ENCODE results near the gene FUT2. TPM values are rescaled to one million over a fixed set of nuclear protein-coding genes. Genes with fewer than 3 reads are reported as not detected.
"Not testable (repeated sequence)": the region's sequence is repeated elsewhere in the genome, so short reads cannot be mapped to it uniquely, and the experiment has no call there.

FUT2 gene
- polyA plus RNA-seq (ENCODE audit: insufficient read length in 4 of 4) = 1 to 10 TPM; 1.7 to 5.6 (median 3.3) TPM

DNA sequence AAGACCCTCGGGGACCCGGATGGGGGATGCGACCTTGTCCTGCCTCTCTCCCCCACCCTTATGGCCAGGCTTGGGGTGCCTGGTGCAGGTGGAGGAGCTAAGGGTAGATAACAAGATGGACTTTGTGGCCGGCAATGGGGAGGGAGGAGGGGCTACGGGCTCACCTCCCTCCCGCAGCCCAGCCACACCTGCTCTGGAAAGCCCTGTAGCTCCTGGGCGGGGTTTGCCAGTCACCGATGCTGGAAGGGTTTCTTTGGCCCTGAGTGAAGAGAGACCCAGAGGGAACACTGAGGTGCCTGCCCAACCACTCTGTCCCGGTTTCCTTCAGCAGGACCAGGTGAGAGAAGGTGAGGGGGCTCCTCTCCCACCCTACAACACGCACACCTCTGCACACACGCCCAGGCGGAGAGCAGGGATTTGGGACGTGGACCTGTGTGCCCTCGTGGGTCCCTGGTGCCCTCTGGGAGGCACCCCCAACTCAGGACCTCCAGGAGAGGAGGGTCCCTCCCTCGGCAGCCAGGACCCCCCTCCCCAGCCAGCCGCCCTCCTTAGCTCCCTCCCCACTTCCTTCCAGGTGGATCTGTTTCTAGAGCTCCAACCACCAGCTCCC lies at the start of gene FUT2:
Gene FUT2, plus strand, starts transcription at position 229 of the 610 bp plus-strand sequence. CDS start 6,986 bp downstream, outside the sequence.
- DNase-seq (ENCODE audit: low read depth in 4 of 4, low spot score in 2 of 4) = no peak

DNA sequence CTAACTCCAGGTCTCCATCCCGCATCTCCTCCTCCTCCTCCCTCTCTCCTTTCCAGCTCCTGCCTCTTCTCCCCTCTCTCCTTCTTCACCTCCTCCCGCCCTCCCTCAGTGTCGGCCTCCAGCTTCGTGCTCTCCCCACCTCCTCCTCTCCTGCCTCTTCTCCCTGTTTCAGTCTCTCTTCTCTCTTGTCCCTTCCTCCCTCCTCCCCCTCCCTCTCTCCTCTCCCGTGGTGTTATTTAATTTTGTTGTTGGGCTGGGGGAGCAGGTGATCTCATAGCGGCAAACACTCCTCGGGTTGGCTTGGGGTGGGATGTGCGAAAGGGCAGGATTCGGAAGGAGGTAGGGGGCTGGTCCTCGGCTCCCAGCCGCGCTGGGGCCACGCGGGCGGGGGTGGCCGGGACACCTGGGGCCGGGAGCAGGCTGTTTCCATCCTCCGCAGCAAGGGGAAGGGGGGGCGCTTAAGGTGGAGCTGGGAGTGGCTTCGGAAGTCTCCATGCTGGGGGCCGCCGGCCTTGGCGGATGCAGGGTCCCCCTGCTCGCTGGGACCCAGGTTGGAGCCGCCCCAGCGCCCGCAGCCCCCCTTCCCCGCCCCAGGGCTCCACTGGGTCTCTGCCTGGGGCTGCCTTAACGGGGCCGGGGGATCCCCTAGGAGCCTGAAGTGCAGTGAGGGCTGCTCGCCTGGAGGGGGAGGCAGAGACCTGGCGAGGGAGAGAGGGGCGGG lies 49.6 kb upstream of the FUT2 start, which contains the start of gene CA11:
Gene CA11, minus strand, starts transcription at position 187 of the 721 bp plus-strand sequence. CDS start 555 bp downstream, outside the sequence.
- peak in 2 of 4 donors; percentile 85 to 91 for DNase-seq (ENCODE audit: low read depth in 4 of 4, low spot score in 2 of 4)

DNA sequence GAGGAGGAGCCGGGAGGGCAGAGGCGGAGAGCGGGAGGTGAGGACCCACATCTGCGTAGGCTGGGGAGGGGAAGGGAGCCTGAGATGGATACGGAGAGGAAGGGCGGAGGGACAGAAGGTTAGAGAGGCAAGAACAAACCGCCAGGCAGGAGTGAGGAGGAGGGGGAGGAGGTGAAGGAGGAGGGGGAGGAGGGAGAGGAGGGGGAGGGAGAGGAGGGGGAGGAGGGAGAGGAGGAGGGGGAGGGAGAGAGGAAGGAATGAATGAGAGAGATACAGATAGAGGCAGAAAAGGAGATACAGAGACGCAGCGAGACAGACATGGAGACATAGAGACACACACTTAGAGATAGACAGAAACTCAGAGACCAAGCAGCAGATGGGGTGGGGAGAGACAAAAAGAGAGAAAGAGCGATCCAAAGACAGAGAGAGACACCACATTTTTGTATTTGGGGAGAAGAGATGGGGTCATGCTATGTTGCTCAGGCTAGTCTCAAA lies 49.0 kb upstream of the FUT2 start:
- DNase-seq (ENCODE audit: low read depth in 4 of 4, low spot score in 2 of 4) = no peak

DNA sequence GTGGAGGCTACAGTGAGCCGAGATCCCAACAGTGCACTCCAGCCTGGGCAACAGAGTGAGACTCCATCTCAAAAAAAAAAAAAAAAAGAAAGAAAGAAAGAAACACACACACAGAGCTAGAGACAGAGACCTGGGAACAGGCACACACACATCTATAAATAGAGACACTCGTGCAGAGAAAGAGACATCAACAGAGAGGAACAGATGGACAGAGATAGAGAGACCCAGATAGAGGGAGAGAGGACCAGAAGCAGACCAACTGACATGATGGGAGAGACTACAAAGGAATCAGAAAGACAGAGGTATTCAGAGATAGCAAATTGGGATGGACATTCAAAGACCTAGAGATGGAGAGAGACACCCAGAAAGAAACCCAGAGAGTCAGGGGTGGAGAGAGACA lies 47.6 kb upstream of the FUT2 start:
- DNase-seq (ENCODE audit: low read depth in 4 of 4, low spot score in 2 of 4) = no peak

DNA sequence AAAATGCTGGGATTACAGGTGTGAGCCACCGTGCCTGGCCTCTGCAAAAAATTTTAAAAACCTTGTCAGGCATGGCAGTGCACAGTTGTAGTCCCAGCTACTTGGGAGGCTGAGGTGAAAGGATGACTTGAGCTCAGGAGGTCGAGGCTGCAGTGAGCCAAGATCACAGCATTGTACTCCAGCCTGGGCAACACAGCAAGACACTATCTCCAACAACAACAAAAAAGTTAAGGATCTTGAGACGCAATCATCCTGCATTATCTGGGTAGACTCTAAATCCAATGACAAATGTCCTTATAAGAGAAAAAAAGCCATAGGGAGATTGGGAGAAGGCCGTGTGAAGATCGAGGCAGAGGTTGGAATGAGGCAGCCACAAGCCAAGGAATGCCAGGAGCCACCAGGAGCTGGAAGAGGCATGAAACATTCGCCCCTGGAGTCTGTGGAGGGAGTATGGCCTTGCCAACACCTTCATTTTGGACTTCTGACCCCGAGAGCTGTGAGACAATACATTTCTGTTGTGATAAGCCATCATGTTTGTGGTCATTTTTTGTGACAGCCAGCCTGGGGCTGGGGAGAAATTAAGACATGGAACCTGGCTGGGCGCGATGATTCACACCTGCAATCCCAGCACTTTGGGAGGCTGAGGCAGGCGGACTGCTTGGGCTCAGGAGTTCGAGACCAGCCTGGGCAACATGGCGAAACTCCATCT lies 44.6 kb upstream of the FUT2 start:
- no peak for DNase-seq (ENCODE audit: low read depth in 4 of 4, low spot score in 2 of 4)

DNA sequence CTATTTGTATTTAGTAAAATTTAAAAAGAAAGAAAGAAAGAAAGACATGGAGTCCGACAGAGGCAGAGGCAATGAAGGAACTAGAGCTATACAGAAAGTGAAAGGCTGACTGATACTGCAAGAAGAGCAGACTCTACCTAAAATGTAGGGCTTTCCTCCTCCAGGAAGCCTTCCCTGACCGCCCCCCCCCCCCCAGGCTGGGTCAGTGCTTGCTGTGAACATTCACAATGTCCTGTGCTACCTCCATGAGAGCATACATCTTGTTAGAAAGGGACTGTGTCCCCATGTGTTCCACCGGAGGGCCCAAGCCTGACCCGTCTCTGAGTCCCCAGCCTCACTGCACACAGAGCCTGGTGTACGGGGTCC lies 44.1 kb upstream of the FUT2 start:
- DNase-seq (ENCODE audit: low read depth in 4 of 4, low spot score in 2 of 4) = no peak

DNA sequence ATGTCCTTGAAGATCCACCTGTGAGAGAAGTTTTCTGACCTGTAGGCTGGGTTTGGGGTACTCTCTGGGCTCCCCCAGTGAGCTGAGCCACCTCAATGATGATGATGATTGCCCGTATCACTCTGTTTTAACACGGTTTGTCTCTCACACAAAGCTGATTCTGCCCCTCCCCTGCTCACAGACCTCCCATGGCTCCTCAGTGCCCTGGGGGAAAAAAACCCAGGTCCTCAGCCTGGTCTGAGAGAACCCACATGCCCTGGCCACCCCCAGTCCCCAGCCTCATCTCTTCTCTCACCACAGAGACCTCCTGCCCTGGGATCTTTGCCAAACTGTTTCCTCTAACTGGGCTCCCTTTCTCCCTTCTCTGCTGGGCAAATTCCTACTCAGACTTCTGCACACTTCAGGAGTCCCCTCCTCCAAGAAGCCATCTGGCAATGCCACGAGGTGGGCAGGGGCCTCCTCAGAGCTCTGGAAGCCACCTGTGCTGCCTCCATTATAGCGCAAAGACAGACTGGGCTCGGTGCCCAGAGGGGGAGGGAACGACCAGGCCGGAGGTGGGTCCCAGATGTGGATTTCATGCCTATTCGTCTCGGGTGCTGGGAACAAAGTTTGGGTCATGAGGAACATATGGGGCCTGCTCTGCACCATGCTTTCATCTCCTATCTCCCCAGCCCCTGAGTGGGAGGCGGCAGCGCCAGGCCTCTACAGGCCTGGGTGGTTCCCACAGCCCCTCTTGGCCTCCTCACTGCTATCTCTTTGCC lies 41.3 kb upstream of the FUT2 start:
- no peak for DNase-seq (ENCODE audit: low read depth in 4 of 4, low spot score in 2 of 4)

DNA sequence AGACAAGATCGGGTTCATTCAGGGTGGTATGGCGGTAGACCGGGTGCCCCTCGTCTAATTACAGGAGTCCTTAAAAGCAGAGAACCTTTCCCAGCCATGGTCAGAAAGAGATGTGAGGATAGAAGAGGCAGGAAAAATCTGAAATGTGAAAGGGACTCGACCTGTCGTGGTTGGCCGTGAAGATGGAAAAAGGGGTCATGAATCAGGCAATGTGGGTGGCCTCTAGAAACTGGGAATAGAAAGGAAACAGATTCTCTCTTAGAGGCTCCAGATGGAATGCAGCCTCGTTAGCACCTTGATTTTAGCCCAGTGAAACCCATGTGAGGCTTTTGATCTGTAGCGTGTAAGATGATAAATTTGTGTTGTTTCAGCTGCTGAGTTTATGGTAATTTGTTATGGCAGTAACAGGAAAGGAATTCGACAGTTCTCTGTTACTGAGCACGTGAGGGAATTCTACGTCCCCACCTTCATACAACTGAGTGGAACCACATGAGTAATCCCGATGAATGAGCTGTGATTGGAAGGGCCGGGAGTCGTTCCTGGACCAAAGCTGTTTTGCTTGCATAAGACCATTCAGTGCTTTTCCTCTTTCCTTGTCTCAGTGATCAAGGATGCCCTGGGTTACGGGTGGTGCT lies 38.8 kb upstream of the FUT2 start:
- DNase-seq (ENCODE audit: low read depth in 4 of 4, low spot score in 2 of 4) = peak in 1 of 4 donors; percentile 55

DNA sequence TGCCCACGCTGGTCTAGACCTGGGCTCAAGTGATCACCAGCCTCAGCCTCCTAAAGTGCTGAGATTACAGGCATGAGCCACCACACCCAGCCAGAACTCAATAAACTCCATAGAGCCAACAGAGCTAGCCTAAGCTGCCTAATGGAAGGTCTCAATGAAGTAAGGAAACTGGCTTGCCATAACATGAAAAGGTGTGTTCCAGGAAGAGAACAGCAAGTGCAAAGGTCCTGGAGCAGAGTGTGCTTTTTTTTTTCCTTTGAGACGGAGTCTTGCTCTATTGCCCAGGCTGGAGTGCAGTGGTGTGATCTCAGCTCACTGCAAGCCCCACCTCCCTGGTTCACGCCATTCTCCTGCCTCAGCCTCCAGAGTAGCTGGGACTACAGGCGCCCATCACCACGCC lies 37.9 kb upstream of the FUT2 start:
- DNase-seq (ENCODE audit: low read depth in 4 of 4, low spot score in 2 of 4) = not testable (repeated sequence)

DNA sequence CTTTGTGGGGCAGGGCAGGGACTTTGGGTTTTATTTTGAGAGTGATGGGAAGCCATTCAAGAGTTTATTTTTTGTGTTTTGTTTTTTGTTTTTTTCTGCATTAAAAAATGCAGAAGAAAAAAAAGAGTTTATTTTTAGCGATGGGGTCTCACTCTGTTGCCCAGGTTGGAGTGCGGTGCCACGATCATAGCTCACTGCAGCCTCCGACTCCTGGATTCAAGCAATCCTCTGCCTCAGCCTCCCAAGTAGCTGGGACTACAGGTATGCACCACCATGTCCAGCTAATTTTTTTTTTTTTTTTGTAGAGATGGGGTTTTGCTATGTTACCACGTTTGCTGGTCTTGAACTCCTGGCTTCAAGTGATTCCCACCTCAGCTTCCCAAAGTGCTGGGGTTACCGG lies 37.3 kb upstream of the FUT2 start:
- DNase-seq (ENCODE audit: low read depth in 4 of 4, low spot score in 2 of 4) = no peak

DNA sequence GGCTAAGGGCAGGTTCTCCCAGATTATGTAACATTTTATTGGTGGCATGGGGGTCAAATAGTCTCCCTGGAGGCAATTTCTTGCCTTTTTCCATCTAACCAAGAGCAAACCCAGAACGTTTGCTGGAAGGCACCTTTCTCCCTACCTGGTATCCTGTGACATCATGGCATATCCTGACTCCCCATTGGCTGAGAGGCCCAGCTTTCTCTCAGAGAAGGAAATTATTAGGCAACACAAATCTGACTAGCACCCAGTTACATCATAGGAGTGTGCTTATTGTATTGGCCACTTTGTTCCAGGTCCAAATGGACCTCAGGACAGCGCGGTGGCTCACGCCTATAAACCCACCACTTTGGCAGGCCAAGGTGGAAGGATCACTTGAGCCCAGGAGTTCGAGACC lies 36.0 kb upstream of the FUT2 start:
- no peak for DNase-seq (ENCODE audit: low read depth in 4 of 4, low spot score in 2 of 4)

DNA sequence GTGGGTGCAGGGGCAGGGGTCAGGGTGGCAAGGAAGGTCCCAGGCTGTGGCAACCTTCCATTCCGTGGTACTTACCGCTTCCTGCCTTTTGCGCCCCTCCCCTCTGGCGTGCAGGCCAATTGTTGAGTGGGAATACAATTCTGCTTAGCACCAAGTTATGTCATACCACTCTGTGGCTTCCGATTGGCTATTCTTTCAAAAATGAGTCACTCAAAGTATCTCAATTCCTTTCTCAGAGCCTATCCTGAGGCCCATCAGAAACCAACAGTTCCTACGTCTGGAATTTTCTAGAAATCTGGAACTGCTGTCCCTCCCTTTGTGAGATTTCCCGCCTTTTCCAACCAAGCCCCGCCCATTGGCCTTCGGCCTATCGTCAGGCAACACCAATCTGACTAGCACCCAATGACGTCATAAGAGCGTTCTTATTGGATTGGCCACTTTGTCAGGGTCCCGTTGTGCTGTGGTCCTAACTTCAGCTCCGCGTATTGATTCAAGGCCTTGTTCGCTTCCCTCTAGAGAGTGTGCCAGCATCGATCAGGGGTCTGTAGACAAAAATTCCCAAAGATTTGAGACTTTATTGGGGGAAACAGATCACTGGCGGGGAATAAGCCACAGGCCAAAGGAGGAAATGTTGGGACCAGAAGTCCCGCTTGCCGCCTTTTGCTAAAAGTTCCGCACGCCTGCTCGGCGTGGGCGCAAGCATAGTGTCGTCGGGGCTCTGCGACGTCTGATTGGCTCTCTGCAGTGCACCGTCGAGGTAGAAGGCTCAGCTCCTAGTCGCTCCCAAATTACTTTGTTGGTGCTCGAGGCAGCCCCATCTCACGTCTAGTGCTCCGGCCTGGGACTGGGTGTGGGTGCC lies 34.7 kb upstream of the FUT2 start:
- no peak for DNase-seq (ENCODE audit: low read depth in 4 of 4, low spot score in 2 of 4)

DNA sequence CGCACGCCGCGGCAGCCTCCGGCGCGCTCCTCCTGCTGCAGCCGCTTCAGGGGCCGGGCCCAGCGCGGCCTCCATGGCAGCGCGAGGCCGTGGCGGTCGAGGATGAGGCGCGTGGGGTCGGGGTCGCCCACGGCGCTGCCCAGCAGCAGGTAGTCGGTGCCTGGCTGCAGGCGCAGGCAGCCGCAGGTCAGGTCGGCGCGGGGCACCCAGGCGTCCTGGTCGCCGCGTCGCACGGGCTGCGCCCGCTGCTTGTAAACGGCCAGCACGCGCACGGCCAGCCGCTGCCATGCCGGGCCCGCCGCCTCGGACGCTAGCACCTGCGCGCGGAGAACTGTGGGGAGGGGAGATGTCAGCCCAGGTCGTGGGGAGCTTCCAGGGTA lies 34.1 kb upstream of the FUT2 start:
- no peak for DNase-seq (ENCODE audit: low read depth in 4 of 4, low spot score in 2 of 4)

DNA sequence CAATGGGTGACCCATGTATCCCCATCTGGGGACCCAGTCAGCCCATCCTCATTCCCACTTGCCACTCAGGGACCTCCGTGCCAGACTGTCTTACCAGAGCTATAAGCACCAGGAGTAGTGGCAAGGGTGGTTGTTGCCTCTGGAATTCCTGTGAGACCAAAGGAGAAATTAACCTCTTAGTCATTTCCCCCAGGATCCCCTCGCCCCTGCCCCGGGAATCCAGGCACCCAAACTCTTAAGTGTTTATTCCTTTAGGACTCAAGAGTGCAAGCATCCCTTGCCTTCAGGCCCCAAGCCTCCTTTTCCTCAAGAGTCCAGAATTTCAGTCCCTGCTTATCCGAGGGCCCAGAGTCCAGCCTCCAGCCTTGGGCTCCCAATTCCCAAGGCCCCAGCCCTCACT lies 32.1 kb upstream of the FUT2 start:
- no peak for DNase-seq (ENCODE audit: low read depth in 4 of 4, low spot score in 2 of 4)

DNA sequence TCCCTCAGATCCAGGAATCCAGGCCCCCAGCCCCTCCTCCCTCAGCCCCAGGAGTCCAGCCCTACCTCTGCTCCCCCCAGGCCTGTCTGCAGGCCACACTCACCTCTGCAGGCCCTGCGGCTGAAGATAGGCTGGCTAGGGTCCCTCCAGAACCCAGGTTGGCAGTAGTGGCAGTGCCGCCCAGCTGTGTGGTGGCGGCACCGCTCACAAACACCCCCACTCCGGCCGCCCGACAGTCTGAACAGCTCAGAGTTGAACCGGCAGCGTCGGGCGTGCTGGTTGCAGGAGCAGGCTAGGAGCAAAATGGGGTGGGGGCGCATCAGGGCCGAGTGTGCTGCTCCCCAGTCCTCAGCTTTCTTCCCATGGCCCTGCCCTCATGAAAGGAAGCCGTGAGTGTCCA lies 31.3 kb upstream of the FUT2 start:
- no peak for DNase-seq (ENCODE audit: low read depth in 4 of 4, low spot score in 2 of 4)

DNA sequence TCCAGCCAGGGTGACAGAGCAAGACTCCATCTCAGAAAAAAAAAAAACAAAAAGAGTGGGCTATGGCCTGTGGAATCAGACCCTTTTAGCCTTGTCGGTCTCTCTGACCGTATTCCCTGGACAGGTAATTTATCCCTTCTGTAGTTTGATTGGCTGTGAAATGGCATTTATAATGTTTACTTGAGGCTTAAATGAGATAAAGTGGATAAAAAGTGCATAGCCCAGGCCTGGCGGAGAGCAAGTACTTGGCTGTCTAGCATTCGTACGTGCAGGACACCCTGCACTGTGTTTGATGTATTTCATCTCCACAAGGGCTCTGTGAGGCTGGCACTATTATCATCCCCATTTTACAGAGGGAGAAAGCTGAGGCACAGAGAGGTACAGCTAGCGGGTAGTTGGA lies 30.0 kb upstream of the FUT2 start:
- DNase-seq (ENCODE audit: low read depth in 4 of 4, low spot score in 2 of 4) = no peak

DNA sequence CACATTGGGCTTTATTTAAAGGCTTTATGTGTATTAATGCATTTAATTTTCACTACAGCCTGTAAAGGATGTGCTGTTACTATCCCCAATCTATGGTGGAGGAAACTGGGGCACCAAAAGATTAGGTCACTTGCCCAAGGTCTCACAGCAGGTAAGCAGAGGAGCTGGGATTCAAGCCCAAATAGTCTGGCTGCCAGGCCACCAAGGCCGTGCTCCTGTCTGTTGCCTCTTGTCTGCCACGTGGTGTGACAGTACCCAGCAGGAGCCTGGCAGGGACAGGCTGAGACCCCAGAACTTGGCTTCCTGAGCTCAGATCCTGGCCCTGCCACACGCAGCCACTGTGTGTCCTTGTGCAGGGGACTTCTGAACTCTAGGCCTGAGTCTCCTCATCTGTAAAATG lies 27.4 kb upstream of the FUT2 start:
- no peak for DNase-seq (ENCODE audit: low read depth in 4 of 4, low spot score in 2 of 4)

DNA sequence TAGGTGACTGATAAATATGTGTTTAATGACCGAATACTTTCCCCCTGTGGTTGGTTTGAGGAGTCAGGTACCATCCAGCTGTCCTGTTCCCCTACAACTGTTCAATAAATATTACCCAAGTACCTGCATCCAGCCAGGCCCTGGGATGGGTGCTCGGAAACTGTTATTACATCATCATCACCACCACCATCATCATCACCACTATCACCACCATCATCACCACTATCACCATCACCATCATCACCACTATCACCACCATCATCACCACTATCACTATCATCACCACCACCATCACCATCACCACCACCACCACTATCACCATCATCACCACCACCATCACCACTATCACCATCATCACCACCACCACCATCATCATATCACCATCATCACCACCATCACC lies 27.0 kb upstream of the FUT2 start:
- no peak for DNase-seq (ENCODE audit: low read depth in 4 of 4, low spot score in 2 of 4)

DNA sequence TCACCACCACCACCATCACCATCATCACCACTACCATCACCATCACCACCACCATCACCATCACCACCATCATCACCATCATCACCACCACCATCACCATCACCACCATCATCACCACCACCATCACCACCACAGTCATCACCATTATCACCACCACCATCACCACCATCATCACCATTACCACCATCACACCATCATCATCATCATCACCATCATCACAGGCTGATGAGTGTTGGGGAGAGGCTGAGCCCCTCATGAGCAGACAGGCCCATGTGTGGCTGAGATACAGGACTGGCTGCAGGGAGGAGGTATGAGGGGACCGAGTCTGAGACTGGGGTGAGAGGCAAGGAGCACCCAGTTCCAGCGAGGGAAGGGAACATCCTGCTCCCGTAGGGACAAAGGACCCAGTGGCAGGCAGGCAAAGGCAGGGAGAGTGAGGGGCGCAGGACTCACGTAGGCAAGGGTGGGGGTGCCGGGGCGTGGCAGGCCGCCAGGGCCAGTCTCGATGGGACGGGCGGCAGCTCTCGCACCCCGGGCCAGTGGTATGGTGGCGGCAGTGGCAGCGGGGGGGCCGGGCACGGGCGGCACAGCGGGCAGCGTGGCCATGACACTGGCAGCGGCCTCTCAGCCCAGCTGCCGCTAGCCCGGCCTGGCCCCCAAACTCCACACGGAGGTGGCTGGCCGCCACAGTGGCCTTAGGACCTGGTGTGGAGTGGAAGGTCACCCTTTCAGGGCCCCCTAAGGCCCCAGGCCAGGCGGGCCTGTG lies 25.7 kb upstream of the FUT2 start:
- no peak for DNase-seq (ENCODE audit: low read depth in 4 of 4, low spot score in 2 of 4)
